ENCODE measurements around the gene PLA2G10.
"Not testable (repeated sequence)": the region's sequence is repeated elsewhere in the genome, so short reads cannot be mapped to it uniquely, and the experiment has no call there.

GRCh38 chr16:14733233-14733632, 39.1 kb upstream of the PLA2G10 start:
- TF ChIP-seq, protein P1, sequence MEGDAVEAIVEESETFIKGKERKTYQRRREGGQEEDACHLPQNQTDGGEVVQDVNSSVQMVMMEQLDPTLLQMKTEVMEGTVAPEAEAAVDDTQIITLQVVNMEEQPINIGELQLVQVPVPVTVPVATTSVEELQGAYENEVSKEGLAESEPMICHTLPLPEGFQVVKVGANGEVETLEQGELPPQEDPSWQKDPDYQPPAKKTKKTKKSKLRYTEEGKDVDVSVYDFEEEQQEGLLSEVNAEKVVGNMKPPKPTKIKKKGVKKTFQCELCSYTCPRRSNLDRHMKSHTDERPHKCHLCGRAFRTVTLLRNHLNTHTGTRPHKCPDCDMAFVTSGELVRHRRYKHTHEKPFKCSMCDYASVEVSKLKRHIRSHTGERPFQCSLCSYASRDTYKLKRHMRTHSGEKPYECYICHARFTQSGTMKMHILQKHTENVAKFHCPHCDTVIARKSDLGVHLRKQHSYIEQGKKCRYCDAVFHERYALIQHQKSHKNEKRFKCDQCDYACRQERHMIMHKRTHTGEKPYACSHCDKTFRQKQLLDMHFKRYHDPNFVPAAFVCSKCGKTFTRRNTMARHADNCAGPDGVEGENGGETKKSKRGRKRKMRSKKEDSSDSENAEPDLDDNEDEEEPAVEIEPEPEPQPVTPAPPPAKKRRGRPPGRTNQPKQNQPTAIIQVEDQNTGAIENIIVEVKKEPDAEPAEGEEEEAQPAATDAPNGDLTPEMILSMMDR (IDR thresholded peaks at IDR 0.05) = not testable (repeated sequence)
- not testable (repeated sequence) for TF ChIP-seq POLR2A (IDR thresholded peaks at IDR 0.05)

Data from testis (tissue), 2 donors.